Fibroblast of the aortic adventitia (primary cell): Measurements from ENCODE around the gene ASTN1. TPM values are rescaled to one million over a fixed set of nuclear protein-coding genes. Genes with fewer than 3 reads are reported as not detected.
"Not testable (repeated sequence)": the region's sequence is repeated elsewhere in the genome, so short reads cannot be mapped to it uniquely, and the experiment has no call there.

ENCODE experiments used
- DNase-seq: peaks from one replicate; pipeline ENCODE4 v3.0.0-alpha.2; 2010; ENCODE audit warnings: low read depth
- H3K4me3 ChIP-seq: 2 replicates; pipeline ENCODE4 v1.5.1; 2011; ENCODE audit warnings: low read depth, mild to moderate bottlenecking, control low read depth, low read length, moderate library complexity
- CTCF ChIP-seq: IDR thresholded peaks from 2 replicates; pipeline ENCODE4 v1.5.1; 2011; ENCODE audit warnings: mild to moderate bottlenecking, low read length, control low read depth, inconsistent platforms; ENCODE audit not compliant: insufficient read depth
- total RNA-seq: library from RNA; depleted of rRNA; stranded (reverse); fragments of >200 nt; gene quantifications from 2 replicates; pipeline ENCODE4 v1.2.3, GENCODE V29; 2012; ENCODE audit warnings: low replicate concordance

The ASTN1 gene
- total RNA-seq, 1 donor, result under 0.01 TPM

GRCh38 chr1:177077006-177077405 is 87.5 kb downstream of the ASTN1 start:
- TF ChIP-seq CTCF, result no peak
- no peak for DNase-seq

GRCh38 chr1:177074811-177075210 is 89.7 kb downstream of the ASTN1 start:
- not testable (repeated sequence) for H3K4me3 ChIP-seq, DNase-seq

More at GRCh38 chr1:177077006-177077405, 87.5 kb downstream of the ASTN1 start:
- no peak overlapping the region for H3K4me3 ChIP-seq

- H3K4me3 ChIP-seq, result no peak overlapping the region
- DNase-seq, result no peak
- TF ChIP-seq CTCF, result no peak
Measured at GRCh38 chr1:177069490-177069889, 95.0 kb downstream of the ASTN1 start.

GRCh38 chr1:177067752-177068410 is 96.6 kb downstream of the ASTN1 start:
- TF ChIP-seq CTCF, result no peak
- H3K4me3 ChIP-seq, result no peak overlapping the region
- no peak for DNase-seq

GRCh38 chr1:177065430-177065829 is 99.1 kb downstream of the ASTN1 start:
- TF ChIP-seq CTCF, result no peak
- no peak for DNase-seq
- H3K4me3 ChIP-seq, result no peak overlapping the region

GRCh38 chr1:177063648-177064047 is 100.9 kb downstream of the ASTN1 start:
- no peak for DNase-seq
- no peak overlapping the region for H3K4me3 ChIP-seq
- TF ChIP-seq CTCF, result no peak

GRCh38 chr1:177054542-177054941 is 110.0 kb downstream of the ASTN1 start:
- TF ChIP-seq CTCF, result no peak
- no peak for DNase-seq

More at GRCh38 chr1:177054542-177054941, 110.0 kb downstream of the ASTN1 start:
- H3K4me3 ChIP-seq, result no peak overlapping the region
